Neural progenitor cell (in vitro differentiated cells): ENCODE measurements around the gene IST1. TPM values are rescaled to one million over a fixed set of nuclear protein-coding genes. Genes with fewer than 3 reads are reported as not detected.
"Not testable (repeated sequence)": the region's sequence is repeated elsewhere in the genome, so short reads cannot be mapped to it uniquely, and the experiment has no call there.

ENCODE experiments used
- DNase-seq: peaks from one replicate; pipeline ENCODE4 v3.0.0-alpha.2; 2016; ENCODE audit warnings: low spot score
- H2AFZ ChIP-seq: fragments of 200-600 bp; sonication (generic); replicated peaks from 2 replicates; pipeline ENCODE4 v1.6.1; 2016; ENCODE audit warnings: antibody characterized with exemption
- H3F3A ChIP-seq: fragments of 200-600 bp; sonication (generic); 2 replicates; pipeline ENCODE4 v1.6.1; 2016; ENCODE audit warnings: antibody characterized with exemption, low read depth
- H3K27ac ChIP-seq: fragments of 200-600 bp; sonication (generic); 2 replicates; pipeline ENCODE4 v1.5.1; 2016; ENCODE audit warnings: mild to moderate bottlenecking
- H3K27me3 ChIP-seq: fragments of 200-600 bp; sonication (generic); 2 replicates; pipeline ENCODE4 v1.6.1; 2016; ENCODE audit warnings: mild to moderate bottlenecking, moderate library complexity
- H3K36me3 ChIP-seq: fragments of 200-600 bp; sonication (generic); 2 replicates; pipeline ENCODE4 v1.5.1; 2016
- H3K4me1 ChIP-seq: fragments of 200-600 bp; sonication (generic); 2 replicates; pipeline ENCODE4 v1.6.1; 2016; ENCODE audit warnings: mixed run types
- H3K4me2 ChIP-seq: fragments of 200-600 bp; sonication (generic); 2 replicates; pipeline ENCODE4 v1.6.1; 2016
- H3K4me3 ChIP-seq: fragments of 200-600 bp; sonication (generic); 2 replicates; pipeline ENCODE4 v1.5.1; 2016
- H3K79me2 ChIP-seq: fragments of 200-600 bp; sonication (generic); 2 replicates; pipeline ENCODE4 v1.6.1; 2016; ENCODE audit warnings: low read depth
- H3K9ac ChIP-seq: fragments of 200-600 bp; sonication (generic); 2 replicates; pipeline ENCODE4 v1.6.1; 2016
- H3K9me3 ChIP-seq: fragments of 200-600 bp; sonication (generic); 2 replicates; pipeline ENCODE4 v1.5.1; 2016; ENCODE audit warnings: low read depth
- H4K20me1 ChIP-seq: fragments of 200-600 bp; sonication (generic); 2 replicates; pipeline ENCODE4 v1.6.1; 2016; ENCODE audit warnings: low read depth
- H3K27ac Mint-ChIP-seq: 3 replicates; pipeline ENCODE4 v1.8.0; 2021; ENCODE audit warnings: mixed read lengths
- H3K27me3 Mint-ChIP-seq: 2 replicates; pipeline ENCODE4 v1.8.0; 2022; ENCODE audit warnings: low read depth, mild to moderate bottlenecking, inconsistent platforms, moderate library complexity, mixed read lengths; ENCODE audit not compliant: insufficient read depth
- H3K36me3 Mint-ChIP-seq: 3 replicates; pipeline ENCODE4 v1.8.0; 2021; ENCODE audit warnings: mixed read lengths
- H3K4me1 Mint-ChIP-seq: 3 replicates; pipeline ENCODE4 v1.8.0; 2021; ENCODE audit warnings: mixed read lengths
- H3K4me3 Mint-ChIP-seq: 3 replicates; pipeline ENCODE4 v1.8.0; 2021; ENCODE audit warnings: mild to moderate bottlenecking, moderate library complexity, mixed read lengths
- H3K9me3 Mint-ChIP-seq: 3 replicates; pipeline ENCODE4 v1.8.0; 2020; ENCODE audit warnings: mixed read lengths
- EZH2 ChIP-seq: fragments of 200-600 bp; sonication (generic); IDR thresholded peaks from 2 replicates; pipeline ENCODE4 v1.6.1; 2017; ENCODE audit warnings: antibody characterized with exemption, mild to moderate bottlenecking, moderate library complexity
- EZH2phosphoT487 ChIP-seq: fragments of 200-600 bp; sonication (generic); IDR thresholded peaks from 2 replicates; pipeline ENCODE4 v1.6.1; 2017; ENCODE audit warnings: antibody characterized with exemption
- total RNA-seq: library from RNA; depleted of rRNA; stranded (reverse); fragments of >200 nt; gene quantifications from 2 replicates; pipeline ENCODE4 v1.2.3, GENCODE V29; 2015; ENCODE audit warnings: low replicate concordance
- TF ChIP-seq, protein P1 (sequence below): fragments of 200-600 bp; sonication (generic); IDR thresholded peaks from 2 replicates; pipeline ENCODE4 v1.5.1; 2017; ENCODE audit warnings: antibody characterized with exemption, mild to moderate bottlenecking

The IST1 gene
- total RNA-seq, 1 donor from 2014 or later = 400 TPM

- H3K4me3 Mint-ChIP-seq = no peak overlapping the region
- peaks cover 6% of the 10 kb centered on the region for H3F3A ChIP-seq
- peaks cover 100% of the 10 kb centered on the region for H3K79me2 ChIP-seq
- no peaks in the 10 kb centered on the region for H3K27me3 ChIP-seq
- H3K9ac ChIP-seq = no peak overlapping the region
- no peak overlapping the region for H3K4me2 ChIP-seq
- peaks cover 4% of the 10 kb centered on the region for H3K27me3 Mint-ChIP-seq
- no peak overlapping the region for H3K27ac Mint-ChIP-seq
- H3K4me1 Mint-ChIP-seq = peaks cover 2% of the 10 kb centered on the region
- H3K36me3 ChIP-seq = peaks cover 8% of the 10 kb centered on the region
- H3K36me3 Mint-ChIP-seq = peaks cover 58% of the 10 kb centered on the region
- TF ChIP-seq EZH2 = no peak
- TF ChIP-seq, protein P1, sequence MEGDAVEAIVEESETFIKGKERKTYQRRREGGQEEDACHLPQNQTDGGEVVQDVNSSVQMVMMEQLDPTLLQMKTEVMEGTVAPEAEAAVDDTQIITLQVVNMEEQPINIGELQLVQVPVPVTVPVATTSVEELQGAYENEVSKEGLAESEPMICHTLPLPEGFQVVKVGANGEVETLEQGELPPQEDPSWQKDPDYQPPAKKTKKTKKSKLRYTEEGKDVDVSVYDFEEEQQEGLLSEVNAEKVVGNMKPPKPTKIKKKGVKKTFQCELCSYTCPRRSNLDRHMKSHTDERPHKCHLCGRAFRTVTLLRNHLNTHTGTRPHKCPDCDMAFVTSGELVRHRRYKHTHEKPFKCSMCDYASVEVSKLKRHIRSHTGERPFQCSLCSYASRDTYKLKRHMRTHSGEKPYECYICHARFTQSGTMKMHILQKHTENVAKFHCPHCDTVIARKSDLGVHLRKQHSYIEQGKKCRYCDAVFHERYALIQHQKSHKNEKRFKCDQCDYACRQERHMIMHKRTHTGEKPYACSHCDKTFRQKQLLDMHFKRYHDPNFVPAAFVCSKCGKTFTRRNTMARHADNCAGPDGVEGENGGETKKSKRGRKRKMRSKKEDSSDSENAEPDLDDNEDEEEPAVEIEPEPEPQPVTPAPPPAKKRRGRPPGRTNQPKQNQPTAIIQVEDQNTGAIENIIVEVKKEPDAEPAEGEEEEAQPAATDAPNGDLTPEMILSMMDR = no peak
- no peak for TF ChIP-seq EZH2phosphoT487
- no peaks in the 10 kb centered on the region for H3K9me3 ChIP-seq
- H2AFZ ChIP-seq = no peak overlapping the region
- no peak for DNase-seq
- no peak overlapping the region for H3K27ac ChIP-seq
- H3K9me3 Mint-ChIP-seq = peaks cover 39% of the 10 kb centered on the region
- peaks cover 100% of the 10 kb centered on the region for H4K20me1 ChIP-seq
- H3K4me1 ChIP-seq = peaks cover 6% of the 10 kb centered on the region
- no peak overlapping the region for H3K4me3 ChIP-seq
Measured at GRCh38 chr16:71904239-71904638, 8.9 kb downstream of the IST1 start.

GRCh38 chr16:71905765-71906164, 10.4 kb downstream of the IST1 start:
- not testable (repeated sequence) for H3K27me3 Mint-ChIP-seq, H3K4me1 Mint-ChIP-seq, H3K4me1 ChIP-seq, DNase-seq, H3F3A ChIP-seq, H3K36me3 ChIP-seq, H3K4me3 ChIP-seq, H3K27ac ChIP-seq, H3K27me3 ChIP-seq, H2AFZ ChIP-seq, H3K9me3 ChIP-seq, H3K27ac Mint-ChIP-seq, H3K4me3 Mint-ChIP-seq, H3K9ac ChIP-seq, H3K4me2 ChIP-seq
- Mint-ChIP-seq H3K36me3 (peaks cover 66% of the 10 kb centered on the region), H3K9me3 (peaks cover 42% of the 10 kb centered on the region)
- Histone ChIP-seq H4K20me1 (peaks cover 100% of the 10 kb centered on the region), H3K79me2 (peaks cover 100% of the 10 kb centered on the region)

DNA sequence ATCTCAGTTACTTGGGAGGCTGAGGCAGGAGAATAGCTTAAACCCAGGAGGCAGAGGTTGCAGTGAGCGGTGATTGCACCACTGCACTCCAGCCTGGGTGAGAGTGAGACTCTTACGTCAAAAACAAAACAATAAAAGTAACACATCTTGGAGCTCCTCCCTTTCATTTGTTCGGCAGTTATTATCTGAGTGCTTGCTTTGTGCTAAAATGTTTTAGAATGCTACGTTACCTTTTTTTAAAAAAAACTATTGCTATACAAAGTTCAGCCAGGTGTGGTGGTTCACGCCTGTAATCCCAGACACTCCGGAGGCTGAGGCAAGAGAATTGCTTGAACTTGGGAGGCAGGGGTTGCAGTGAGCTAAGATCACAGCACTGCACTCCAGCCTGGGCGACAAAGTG, 15.8 kb downstream of the IST1 start:
- Histone ChIP-seq H3K79me2 (peaks cover 100% of the 10 kb centered on the region), H3K4me1 (no peaks in the 10 kb centered on the region), H2AFZ (no peak overlapping the region), H3K9me3 (no peaks in the 10 kb centered on the region), H3K27ac (no peak overlapping the region), H3K27me3 (no peaks in the 10 kb centered on the region), H3K9ac (no peak overlapping the region), H3F3A (peaks cover 6% of the 10 kb centered on the region), H3K4me3 (no peak overlapping the region), H3K4me2 (no peak overlapping the region), H3K36me3 (peaks cover 4% of the 10 kb centered on the region), H4K20me1 (peaks cover 99% of the 10 kb centered on the region)
- no peak overlapping the region for H3K27ac Mint-ChIP-seq
- H3K4me1 Mint-ChIP-seq = peaks cover 2% of the 10 kb centered on the region
- H3K27me3 Mint-ChIP-seq = no peaks in the 10 kb centered on the region
- TF ChIP-seq, protein P1 = no peak
- TF ChIP-seq EZH2phosphoT487 = no peak
- H3K36me3 Mint-ChIP-seq = peaks cover 72% of the 10 kb centered on the region
- peaks cover 47% of the 10 kb centered on the region for H3K9me3 Mint-ChIP-seq
- DNase-seq = no peak
- no peak overlapping the region for H3K4me3 Mint-ChIP-seq

DNA sequence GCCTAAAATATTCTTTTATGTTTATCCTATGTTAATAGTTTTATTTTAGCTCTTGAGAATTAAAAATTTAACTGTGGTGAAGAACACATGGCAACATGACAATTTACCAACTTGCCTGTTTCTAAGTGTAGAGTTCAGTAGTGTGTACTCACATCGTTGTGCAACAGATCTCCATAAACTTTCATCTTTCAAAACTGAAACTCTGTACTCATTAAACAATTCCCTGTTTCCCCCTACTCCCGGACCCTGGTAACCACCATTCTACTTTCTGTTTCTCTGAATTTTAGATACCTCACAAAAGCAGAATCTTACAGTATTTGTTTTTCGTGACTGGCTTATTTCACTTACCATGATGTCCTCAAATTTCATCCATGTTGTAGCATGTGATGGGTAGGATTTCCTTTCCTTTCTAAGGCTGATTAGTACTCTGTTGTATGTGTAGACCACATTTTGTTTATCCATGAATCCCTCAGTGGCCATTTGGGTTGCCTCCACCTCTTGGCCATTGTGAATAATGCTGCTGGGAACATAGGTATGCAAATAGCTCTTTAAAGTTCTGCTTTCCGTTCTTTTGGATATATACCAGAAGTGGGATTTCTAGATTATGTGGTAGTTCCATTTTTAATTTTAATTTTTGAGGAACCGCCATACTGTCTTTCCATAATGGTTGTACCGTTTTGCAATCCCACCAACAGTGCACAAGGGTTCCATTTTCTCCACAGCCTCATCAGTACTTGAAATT, 17.4 kb downstream of the IST1 start:
- DNase-seq = no peak
- Histone ChIP-seq H3K4me3 (no peak overlapping the region), H3K9ac (no peak overlapping the region), H3K27ac (no peak overlapping the region), H3K4me2 (no peak overlapping the region), H3K79me2 (peaks cover 100% of the 10 kb centered on the region), H3K9me3 (no peaks in the 10 kb centered on the region), H4K20me1 (peaks cover 99% of the 10 kb centered on the region), H2AFZ (no peak overlapping the region), H3F3A (peaks cover 6% of the 10 kb centered on the region), H3K36me3 (peaks cover 4% of the 10 kb centered on the region), H3K4me1 (no peaks in the 10 kb centered on the region), H3K27me3 (no peaks in the 10 kb centered on the region)
- H3K27me3 Mint-ChIP-seq = no peaks in the 10 kb centered on the region
- H3K4me1 Mint-ChIP-seq = no peaks in the 10 kb centered on the region
- H3K4me3 Mint-ChIP-seq = no peak overlapping the region
- peaks cover 39% of the 10 kb centered on the region for H3K9me3 Mint-ChIP-seq
- H3K36me3 Mint-ChIP-seq = peaks cover 77% of the 10 kb centered on the region
- TF ChIP-seq EZH2phosphoT487 (no peak), EZH2 (no peak)
- TF ChIP-seq, protein P1 = no peak
- no peak overlapping the region for H3K27ac Mint-ChIP-seq
